HG03135 (cell line): Measurements from ENCODE around the gene KCNQ2.
"Not testable (repeated sequence)": the region's sequence is repeated elsewhere in the genome, so short reads cannot be mapped to it uniquely, and the experiment has no call there.

Experiments used
- ATAC-seq: cut with Tn5 transposase; IDR thresholded peaks from one replicate; pipeline ENCODE4 v1.9.1; 2021; ENCODE audit warnings: mild to moderate bottlenecking, moderate library complexity; ENCODE audit not compliant: unreplicated experiment

Gene KCNQ2

DNA sequence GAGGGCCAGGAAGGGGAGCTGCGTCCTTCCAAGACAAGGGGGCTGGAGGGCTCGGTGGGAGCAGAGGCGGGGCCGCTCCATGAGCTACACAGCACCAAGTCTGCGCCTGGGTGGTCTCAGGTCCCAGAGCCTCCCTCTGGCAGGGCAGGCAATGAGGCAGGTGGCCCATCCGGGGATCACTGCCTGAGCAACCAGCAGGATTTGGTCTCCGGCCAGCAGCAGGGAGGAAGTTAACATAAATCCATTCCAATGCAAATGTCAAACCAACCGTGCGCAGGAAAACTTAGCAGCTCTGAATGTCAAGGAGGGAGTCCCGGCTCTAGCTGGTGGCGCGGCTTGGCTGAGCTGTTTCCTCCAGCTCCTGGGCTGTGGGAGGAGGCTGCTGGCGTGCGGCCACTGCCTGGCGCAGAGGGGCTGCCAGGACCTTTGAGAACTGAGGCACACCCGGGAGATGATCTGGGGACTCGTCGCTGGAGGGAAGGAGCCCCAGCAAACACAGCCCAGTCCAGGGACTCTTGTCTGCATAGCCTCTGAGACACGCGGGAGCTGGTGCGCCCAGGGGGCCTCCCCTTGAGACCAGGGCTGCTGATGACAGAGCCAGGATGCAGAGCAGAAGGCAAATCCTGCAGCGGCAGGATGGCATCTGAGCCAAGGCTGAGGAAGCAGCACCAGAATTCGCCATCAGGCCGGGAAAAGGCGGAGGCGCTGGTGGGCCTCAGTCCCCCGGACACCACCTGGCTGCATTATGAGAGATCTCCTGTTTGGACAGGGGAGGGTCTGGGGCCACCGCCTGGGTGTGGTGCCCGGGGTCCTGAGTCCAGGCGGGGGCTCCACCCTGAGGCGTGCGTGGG lies 78.2 kb downstream of the KCNQ2 start:
- no peak for ATAC-seq

DNA sequence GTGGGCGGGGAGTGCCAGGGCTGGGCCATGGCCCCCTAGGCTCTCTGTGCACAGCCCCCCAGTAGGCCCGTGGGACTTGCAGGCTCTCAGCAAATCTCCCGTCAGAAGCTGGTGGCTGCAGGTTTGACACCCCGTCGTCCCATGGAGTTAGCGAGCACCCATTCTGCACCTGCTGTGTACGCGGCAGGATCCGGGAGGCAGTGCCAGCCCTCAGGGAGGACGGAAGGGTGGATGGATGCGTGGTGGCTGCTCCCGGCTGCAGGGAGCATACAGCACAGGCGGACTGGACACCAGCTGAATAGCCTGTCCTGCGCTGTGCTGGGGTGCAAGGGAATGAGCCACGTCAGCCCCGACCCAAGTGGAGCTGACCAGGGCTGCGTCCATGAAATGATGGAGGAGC lies 78.9 kb downstream of the KCNQ2 start:
- no peak for ATAC-seq

DNA sequence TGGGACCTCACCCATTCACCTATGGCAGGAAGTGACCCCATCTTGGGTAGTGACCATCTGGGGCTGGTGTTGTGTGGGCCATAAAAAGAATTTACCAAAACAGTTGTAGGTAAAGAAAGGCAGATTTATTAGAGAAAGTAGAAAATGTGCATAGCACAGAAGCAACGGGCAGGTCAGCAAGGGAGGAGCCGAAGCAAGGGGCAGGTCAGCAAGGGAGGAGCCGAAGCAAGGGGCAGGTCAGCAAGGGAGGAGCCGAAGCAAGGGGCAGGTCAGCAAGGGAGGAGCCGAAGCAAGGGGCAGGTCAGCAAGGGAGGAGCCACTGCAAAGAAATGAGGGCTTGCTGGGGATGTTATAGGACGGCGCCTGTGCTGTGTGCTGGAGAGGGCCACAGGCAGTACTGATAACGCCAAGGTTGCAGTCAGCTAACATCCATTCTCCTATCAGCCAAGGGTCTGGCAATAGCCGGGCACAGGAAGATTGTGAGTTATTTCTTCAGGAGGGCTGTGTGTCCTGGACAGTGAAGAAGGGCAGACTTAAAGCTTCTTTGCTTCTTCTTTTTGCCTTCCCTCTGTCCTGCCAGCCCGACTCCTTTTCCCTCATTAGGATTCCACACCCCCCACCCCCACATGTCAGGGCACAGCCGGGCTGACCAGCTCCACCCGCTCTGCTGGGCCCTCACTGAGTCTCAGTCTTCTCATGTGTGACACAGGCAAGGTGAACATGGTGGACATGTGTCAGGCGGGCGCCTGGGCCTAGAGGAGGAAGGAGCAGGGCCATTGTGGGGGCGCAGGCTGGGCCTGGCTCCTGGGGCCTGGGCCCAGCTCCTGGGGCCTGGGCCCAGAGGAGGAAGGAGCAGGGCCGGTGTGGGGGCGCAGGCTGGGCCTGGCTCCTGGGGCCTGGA lies 79.7 kb downstream of the KCNQ2 start:
- no peak for ATAC-seq

DNA sequence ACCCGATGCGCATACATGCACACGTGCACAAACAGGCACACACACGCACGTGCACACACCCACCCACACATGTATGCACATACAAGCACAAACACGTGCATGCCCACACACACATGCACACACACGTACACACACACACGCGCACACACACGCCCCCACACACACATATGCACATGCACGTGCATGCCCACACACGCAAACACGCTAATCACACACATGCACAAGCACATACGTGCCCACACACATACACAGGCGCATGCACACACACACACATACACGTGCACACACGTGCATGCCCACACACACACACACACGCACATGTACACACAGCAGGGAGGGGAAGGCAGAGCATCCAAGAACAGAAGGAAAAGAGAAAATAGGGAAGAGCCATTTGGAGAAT lies 84.5 kb downstream of the KCNQ2 start:
- ATAC-seq = no peak

DNA sequence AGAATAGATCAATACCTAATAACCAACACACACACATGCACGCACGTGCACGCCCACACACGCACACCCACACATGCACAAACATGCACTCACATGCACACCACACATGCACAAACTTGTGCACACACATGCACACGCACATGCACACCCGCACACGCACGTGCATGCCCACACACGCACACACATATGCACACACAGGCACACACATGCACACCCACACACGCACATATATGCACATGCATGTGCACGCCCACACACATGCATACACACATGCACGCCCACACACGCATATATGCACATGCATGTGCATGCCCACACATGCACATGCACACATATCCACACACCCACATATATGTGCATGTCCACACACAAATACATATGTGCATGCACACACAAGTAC lies 85.1 kb downstream of the KCNQ2 start:
- ATAC-seq = no peak

DNA sequence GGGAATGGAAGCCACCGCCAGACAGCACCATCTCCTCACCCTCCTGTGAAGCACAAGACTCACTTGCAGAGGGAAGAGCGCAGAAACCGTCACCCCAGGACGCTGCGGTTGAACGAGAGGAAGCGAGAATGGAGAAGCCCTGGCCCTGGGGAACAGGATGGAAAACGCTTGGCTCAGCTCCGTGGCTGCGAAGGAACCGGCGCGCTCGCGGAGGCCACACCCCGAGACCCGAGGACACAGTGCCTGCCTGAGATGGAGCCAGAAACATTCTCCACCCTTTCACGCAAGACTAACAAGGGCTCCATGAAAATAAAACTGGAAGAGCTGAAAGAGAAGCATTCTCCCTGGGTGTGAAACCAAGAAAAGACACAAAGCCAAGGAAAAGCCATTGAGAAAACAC lies 86.0 kb downstream of the KCNQ2 start:
- no peak for ATAC-seq

DNA sequence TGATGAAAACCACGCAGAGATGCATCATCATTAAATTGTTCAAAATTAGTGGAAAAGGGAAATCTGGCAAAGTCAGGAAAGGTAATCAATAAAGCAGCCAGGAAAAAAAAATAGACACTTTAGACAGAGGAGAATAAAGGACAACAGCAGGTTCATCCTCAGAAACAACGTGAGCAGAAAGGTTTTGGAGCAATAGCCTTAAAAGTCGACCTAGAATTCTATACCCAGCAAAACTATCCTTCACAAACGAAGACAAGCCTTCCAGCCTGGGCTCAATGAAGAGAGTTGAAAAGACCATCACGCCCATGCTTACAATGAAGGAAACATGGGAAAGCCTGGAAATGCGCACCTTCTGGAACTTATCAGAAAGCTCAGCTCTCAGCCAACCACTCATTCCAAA lies 86.6 kb downstream of the KCNQ2 start:
- ATAC-seq = no peak

DNA sequence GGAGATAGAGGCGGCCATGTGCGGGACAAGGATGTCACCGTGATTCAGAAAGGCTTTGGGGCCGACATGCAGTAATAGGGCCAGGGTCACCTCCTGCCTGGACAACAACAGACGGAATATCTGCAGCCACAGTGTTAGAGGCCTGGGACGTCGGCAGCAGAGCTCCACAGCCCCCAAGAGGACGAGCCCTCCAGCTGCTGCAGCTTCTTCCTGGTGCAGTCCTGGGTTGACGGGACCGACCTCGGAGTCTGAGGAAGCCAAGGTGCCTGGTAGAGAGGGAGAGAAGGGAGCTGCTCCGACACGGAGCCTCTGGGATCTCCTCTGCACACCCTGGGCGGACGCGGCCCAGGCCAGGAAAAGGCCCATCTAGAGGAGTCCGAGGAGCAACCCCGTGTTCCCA lies 88.1 kb downstream of the KCNQ2 start:
- no peak for ATAC-seq

DNA sequence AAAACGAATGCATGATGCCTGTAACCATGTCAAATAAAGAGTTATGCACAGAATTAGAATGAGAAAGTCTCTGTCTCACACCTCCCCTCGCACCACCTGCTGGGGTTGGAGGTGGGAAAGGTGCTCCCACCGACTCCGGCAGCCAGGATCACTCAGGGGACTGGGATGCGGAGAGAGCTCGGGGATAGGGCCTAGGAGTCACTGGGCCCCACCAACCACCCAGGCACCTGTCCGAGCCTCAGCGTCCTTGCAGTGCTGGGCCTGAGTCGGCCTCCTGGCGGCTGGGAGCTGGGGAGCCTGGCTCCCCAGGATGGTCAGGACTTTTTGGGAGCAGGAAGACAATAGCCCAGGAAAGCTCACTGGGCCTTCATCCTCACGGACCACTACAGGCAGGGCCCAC lies 88.9 kb downstream of the KCNQ2 start:
- ATAC-seq = no peak

DNA sequence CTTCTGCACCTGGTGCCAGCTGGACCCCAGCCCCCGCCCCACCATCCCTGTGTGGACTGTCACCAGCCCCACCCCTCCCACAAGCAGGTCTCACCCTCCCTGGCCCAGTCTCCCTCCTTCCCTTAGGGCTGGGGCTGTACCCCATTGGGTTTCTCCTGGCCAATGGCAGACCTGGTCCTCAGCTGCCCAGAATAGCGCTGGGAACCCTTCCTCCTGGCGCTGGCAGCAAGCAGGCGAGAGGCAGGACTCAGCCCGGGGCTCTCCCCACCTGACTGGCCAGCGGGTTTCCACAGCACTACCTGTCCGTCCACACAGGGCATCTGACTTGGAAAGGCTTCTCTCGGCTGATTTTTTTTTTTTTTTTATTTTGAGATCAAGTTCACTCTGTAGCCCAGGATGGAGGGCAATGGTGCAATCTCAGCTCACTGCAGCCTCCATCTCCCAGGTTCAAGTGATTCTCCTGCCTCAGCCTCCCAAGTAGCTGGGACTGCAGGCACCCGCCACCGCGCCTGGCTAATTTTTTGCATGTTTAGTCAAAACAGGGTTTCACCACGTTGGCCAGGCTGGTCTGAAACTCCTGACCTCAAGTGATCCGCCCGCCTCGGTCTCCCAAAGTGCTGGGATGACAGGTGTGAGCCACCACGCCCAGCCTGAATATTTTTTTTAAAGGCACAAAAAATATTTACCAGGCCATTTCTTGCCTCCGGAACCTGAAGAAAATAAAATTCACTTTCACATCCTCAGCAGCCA lies 89.7 kb downstream of the KCNQ2 start:
- ATAC-seq = no peak

DNA sequence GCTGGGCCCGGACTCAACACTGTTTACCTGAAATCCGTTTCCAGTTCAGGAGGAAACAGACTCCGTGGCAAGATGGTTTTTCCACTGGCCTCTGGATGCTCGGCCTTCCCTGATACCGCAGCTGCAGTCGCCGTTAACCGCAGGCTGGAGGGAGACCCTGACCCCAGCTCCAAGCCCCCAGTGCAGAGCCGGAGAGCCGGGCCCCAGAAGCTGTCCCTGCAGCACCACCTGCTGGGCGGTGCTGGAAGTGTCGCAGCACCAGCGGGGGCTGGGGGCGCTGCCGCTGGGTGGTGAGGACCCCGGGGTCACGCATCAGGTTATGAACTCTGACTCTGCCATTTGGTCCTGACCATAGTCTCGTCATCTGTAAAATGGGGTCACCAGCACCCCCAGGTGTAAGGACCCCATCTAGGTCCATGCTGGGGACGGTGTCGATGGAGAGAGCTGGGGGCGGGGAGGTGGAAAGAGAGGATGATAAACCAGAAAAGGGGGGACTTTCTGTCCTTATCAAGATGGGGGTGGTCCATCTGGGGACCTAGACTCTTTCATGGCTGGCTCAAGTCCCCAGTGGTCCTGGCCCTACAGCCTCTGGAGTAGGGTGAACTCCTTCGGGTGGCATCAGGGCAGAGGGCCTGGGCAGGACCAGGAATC lies 90.5 kb downstream of the KCNQ2 start:
- ATAC-seq = no peak

DNA sequence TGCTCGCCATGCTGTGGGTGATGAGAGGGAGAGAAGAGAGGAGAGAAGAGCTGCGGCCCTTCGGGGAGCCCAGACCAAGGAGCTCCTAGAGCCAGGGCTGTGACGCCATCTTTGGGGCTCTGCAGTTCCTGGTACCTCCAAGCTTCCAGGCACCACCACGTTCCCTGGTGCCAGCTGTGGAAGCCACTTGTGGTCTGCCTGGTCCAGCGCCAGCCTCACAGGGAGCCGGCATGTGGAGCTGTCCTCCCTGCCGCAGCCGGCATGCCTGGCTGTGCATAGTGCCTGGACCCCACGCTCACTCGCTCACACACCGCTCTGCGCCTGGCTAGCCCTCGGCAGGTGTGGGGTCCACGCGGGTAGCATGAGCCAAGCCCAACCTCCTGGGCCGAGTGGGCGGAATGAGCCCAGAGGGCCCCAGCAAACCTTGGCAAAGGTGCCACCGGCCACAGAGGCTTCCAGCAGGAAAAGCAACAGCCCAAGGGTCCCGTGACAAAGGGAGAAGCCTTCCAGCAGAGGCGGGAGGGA lies 92.0 kb downstream of the KCNQ2 start:
- no peak for ATAC-seq

DNA sequence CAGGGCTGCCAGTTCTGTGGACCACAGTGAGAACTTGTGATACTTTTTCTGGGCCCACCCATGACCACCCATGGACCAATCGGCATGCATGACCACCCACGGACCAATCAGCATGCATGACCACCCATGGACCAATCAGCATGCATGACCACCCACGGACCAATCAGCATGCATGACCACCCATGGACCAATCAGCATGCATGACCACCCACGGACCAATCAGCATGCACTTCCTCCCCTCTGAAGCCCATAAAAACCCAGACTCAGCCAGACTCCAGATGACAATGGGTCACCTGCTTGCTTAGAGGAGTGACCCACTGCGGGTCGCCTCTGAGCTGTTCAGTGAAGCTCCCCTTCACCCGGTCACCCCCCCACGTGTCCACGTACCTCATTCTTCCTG lies 92.6 kb downstream of the KCNQ2 start:
- not testable (repeated sequence) for ATAC-seq

DNA sequence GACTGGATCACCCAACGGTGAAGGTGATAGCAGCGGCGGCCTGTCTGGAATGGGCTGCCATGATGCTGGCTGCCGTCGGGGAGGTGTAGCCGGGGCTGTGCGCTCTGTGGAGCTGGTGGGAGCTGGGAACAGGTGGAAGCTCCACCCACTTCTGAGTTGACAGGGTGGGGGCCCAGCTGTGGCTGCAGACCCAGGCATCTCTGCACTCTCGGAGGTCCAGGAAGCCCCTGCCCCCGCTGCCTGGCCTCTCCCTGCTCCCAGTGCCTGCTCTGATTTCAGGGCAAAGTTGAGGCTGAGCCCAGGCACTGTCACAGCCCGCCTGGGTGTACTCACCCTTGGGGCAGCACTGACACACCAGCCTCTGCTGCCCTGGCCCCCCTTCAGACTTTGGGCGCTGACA lies 93.2 kb downstream of the KCNQ2 start:
- no peak for ATAC-seq

DNA sequence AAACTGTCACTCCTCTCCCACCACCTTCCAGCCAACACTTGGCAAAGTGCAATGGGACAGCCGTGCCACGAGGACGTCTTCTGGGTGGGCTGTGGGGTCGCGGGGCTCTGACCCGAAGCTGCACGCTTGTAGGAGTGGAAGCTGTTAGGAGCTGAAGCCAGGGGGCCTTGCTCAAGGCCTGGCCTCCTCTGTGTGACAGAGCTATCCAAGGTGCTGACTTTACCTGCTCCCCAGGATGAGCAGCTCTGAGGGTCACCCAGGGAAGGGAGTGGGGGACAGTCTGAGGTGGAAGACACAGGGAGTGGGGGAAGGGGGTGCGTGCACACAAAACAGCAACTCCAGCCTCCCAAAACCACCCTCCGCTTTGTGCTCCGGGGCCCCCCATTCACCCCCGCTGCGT lies 93.8 kb downstream of the KCNQ2 start:
- no peak for ATAC-seq

DNA sequence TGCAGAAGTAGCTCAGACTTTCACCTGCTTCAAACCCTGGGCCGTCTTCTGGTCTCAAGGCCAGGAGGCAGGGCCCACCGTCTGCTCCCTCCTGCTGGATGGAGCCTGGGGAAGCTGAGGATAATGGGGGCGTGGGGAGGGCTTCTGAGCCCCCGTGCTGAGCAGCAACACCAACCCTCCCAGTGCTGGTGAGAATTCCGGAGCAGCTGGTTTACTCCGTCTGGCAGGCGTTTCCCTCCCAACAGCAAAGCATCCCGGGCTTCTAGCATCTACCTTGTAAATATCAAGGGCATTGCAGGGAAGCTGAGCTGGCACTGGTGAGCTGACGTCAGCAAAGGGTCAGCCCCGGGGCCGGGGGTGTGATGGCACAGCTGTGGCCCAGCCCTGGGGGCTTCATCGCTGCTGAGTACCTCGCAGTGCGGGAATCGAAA lies 94.5 kb downstream of the KCNQ2 start:
- ATAC-seq = no peak

DNA sequence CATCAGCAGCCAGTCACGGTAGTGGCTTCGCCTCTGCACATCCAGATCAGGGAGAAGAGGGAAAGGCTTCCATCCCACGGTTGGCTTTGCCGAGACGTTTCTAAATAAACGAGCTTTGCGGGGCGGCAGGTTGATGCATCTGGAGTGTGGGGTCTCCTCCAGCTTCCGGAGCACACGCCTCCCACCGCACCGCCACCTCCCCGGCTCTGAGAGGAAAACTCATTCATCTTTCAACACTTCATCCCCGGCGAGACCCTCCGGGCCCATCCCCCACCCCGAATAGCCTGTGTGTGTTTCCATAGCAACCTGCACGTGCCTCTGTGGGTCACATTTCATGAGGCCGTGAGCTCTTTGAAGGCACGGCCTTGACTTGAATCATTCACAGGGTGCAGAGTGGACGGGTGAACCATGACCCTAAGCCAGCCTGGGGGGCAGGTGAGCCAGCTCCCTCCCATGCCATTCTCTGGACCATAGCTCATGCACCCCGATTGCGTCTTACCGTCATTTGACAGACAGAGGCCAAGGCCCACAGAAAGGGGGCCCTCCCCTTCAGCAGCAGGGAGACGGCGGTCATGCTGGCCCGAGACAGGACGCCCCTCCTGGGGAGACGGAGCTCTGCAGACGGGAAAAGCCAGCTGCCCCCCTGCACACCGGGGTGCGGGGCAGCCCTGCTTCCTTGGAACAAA lies 95.1 kb downstream of the KCNQ2 start:
- no peak for ATAC-seq

DNA sequence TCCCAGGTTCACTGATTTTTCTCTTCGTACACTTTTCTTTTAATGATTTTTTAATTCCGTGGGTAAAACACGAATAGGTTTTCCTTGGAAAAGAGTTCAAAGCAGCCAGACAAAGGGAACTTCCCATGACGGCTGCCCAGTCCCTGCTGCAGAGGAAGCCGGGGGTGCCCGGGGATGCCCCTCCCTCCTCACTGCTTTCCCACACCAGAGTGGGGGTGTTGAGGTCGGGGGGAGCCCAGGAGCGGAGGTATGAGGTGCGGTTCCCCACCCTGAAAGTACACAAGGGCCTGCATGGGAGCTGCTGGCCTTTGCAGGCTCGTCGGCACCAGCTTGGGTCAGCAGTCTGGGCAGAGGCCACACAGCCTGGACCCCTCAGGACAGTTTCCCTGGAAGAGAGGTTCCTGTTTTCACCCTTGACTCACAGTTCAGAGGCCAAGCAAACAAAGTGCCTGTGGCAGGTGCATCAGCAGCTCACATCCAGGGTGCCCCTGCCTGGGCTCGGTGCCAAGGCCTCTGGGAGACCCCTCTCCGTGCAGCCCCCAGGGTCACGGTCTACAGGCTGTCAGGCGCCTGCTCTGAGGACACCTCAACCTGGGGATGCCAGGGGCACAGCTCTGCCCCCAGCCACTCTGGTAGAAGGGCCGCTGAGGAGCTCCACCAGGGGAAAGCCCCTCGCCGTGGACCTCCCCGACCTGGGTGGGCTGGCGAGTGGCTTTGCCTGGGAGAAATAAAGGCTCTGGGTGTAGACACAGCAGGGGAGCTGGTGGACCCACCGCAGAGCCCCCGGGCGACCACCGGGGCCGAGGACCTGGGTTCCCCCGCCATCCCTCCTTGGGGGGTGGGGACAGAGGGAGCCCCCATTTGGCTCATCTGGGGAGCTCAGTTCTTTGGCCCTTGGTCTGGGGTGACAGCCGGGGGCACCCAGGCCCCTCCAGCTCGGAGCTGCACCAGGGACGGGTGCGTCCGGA lies 95.9 kb downstream of the KCNQ2 start:
- ATAC-seq = no peak

DNA sequence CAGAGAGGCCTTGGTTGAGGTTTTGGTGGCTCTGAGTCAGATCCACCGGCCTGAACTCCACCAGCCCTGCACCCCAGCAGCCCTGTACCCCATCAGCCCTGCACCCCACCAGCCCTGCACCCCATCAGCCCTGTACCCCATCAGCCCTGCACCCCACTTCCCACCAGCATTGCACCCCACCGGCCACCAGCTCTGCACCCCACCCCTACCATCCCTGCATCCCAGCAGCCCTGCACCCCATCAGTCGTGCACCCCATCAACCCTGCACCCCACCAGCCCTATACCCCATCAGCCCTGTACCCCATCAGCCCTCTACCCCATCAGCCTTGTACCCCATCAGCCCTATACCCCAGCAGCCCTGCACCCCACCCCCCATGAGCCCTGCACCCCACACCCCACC lies 97.0 kb downstream of the KCNQ2 start:
- ATAC-seq = no peak
